Endothelial cell of umbilical vein (primary cell): Measurements from ENCODE around the gene PNPLA7. TPM values are rescaled to one million over a fixed set of nuclear protein-coding genes. Genes with fewer than 3 reads are reported as not detected.
"Not testable (repeated sequence)": the region's sequence is repeated elsewhere in the genome, so short reads cannot be mapped to it uniquely, and the experiment has no call there.

ENCODE experiments used
- BruUV-seq: library from RNA; stranded (reverse); fragments of 400-500 nt; replicated peaks from 2 replicates; lab custom pipeline; 2021; lab: Mats Ljungman, UMichigan
- CTCF ChIA-PET: fragments of 300-600, 350-600 bp; sonication (Branson Sonifier 250); formaldehyde crosslinking; loops from one replicate; lab custom pipeline; 2021; ENCODE audit warnings: antibody characterized with exemption, inconsistent platforms; lab: Charles Lee
- POLR2A ChIA-PET: fragments of 300-600, 350-600 bp; sonication (Branson Sonifier 250); formaldehyde crosslinking; loops from one replicate; lab custom pipeline; 2021; ENCODE audit warnings: antibody characterized with exemption, inconsistent platforms; lab: Charles Lee
- DNase-seq: peaks from one replicate; pipeline ENCODE4 v3.0.0-alpha.2; 2011; ENCODE audit warnings: low read depth, low spot score
- FAIRE-seq: peaks from 2 replicates; lab custom pipeline; 2011; peaks lifted over from hg19 to GRCh38; lab: Jason Lieb, UNC
- H2AFZ ChIP-seq: 2 replicates; pipeline ENCODE4 v1.6.0; 2012; ENCODE audit warnings: low read depth, low read length, control low read depth, inconsistent platforms
- H3K27ac ChIP-seq: 2 replicates; pipeline ENCODE4 v1.5.1; 2011; ENCODE audit warnings: low read depth, mild to moderate bottlenecking, control low read depth, low read length, moderate library complexity; ENCODE audit not compliant: insufficient read depth
- H3K27me3 ChIP-seq, 2 experiments: 2 replicates each; pipeline versions ENCODE4 v1.6.0 to v1.6.1; 2011; ENCODE audit warnings: low read length in 2 of 2, mixed read lengths in 1 of 2; ENCODE audit not compliant: control insufficient read depth in 2 of 2, insufficient read depth in 2 of 2
- H3K36me3 ChIP-seq, 2 experiments: 2 replicates in 1 of 2; 3 replicates in 1 of 2; pipeline ENCODE4 v1.5.1; 2011; ENCODE audit warnings: low read length in 2 of 2, mild to moderate bottlenecking in 1 of 2, moderate library complexity in 1 of 2; ENCODE audit not compliant: control insufficient read depth in 2 of 2, insufficient read depth in 2 of 2; ENCODE audit errors: extremely low read depth in 1 of 2
- H3K4me1 ChIP-seq: 3 replicates; pipeline ENCODE4 v1.5.1; 2011; ENCODE audit warnings: mild to moderate bottlenecking, low read length; ENCODE audit not compliant: control insufficient read depth, insufficient read depth; ENCODE audit errors: extremely low read depth
- H3K4me2 ChIP-seq: 2 replicates; pipeline ENCODE4 v1.6.1; 2011; ENCODE audit warnings: low read length, control low read depth, mixed read lengths; ENCODE audit not compliant: insufficient read depth
- H3K4me3 ChIP-seq, 3 experiments: fragments of 200-600 bp in 1 of 3; sonication (generic), shearing (Covaris generic) in 1 of 3; replicated peaks in 1 of 3; 2 replicates each; pipeline ENCODE4 v1.5.1; 2011 to 2016; ENCODE audit warnings: control low read depth in 3 of 3, low read length in 3 of 3, mild to moderate bottlenecking in 2 of 3, inconsistent platforms in 1 of 3, low read depth in 1 of 3, moderate library complexity in 1 of 3; ENCODE audit not compliant: insufficient read depth in 1 of 3
- H3K79me2 ChIP-seq: 2 replicates; pipeline ENCODE4 v1.6.0; 2012; ENCODE audit warnings: low read length, inconsistent platforms; ENCODE audit not compliant: control insufficient read depth, insufficient read depth
- H3K9ac ChIP-seq: replicated peaks from 2 replicates; pipeline ENCODE3; 2011; ENCODE audit warnings: low read length, control low read depth; ENCODE audit not compliant: insufficient read depth; ENCODE audit errors: extremely low read depth
- H3K9me1 ChIP-seq: replicated peaks from 3 replicates; pipeline ENCODE4 v1.6.0; 2011; ENCODE audit warnings: mild to moderate bottlenecking, low read length; ENCODE audit not compliant: control insufficient read depth, insufficient read depth; ENCODE audit errors: extremely low read depth
- H3K9me3 ChIP-seq: replicated peaks from 2 replicates; pipeline ENCODE4 v1.5.1; 2012; ENCODE audit warnings: low read length, inconsistent platforms; ENCODE audit not compliant: control insufficient read depth, insufficient read depth
- H4K20me1 ChIP-seq: replicated peaks from 2 replicates; pipeline ENCODE3; 2011; ENCODE audit warnings: mild to moderate bottlenecking, low read length; ENCODE audit not compliant: control insufficient read depth, insufficient read depth; ENCODE audit errors: extremely low read depth
- EZH2 ChIP-seq: IDR thresholded peaks from 2 replicates; pipeline ENCODE4 v1.6.1; 2012; ENCODE audit warnings: borderline replicate concordance, low read depth, mild to moderate bottlenecking, moderate library complexity, low read length, inconsistent platforms; ENCODE audit not compliant: severe bottlenecking
- dilution Hi-C: fragments of 300-500 bp; cut with MboI; formaldehyde crosslinking; loops from one replicate; pipeline ENCODE4 v1.15.0; 2019; ENCODE audit warnings: low sequenced_read_pairs; ENCODE audit not compliant: extremely low pct_ligation_motif_present
- intact Hi-C: fragments of 100-400 bp; cut with micrococcal nuclease; formaldehyde crosslinking; loops from one replicate; pipeline ENCODE4 v1.10.0; 2022
- polyA plus RNA-seq, 4 experiments: library from polyadenylated mRNA; depleted of rRNA in 3 of 4; stranded (reverse) in 3 of 4; unstranded in 1 of 4; fragments of >200 nt; gene quantifications; 2 replicates each; pipeline versions ENCODE4 v1.2.1 to v1.2.3, GENCODE V29; 2011 to 2012; ENCODE audit warnings: missing spikeins in 1 of 4
- total RNA-seq: library from RNA; stranded (reverse); gene quantifications from 2 replicates; pipeline ENCODE4 v1.2.3, GENCODE V29; 2021

The PNPLA7 gene
- total and polyA plus RNA-seq, 2 donors (not counting 3 experiments of a cell fraction or from before 2014, with no cell fraction given): 1.0 to 1.9 TPM

- no peaks in the 10 kb centered on the region for H3K4me1 ChIP-seq
- no peaks in the 10 kb centered on the region for H3K9me3 ChIP-seq
- no peak for TF ChIP-seq EZH2
- no peak for DNase-seq
- intact Hi-C loops (no loop called here), dilution Hi-C loops (no loop called here)
- no peak overlapping the region for H3K9ac ChIP-seq
- H3K9me1 ChIP-seq: no peaks in the 10 kb centered on the region
- CTCF ChIA-PET: no interaction called here
- H3K27me3 ChIP-seq: no peaks in the 10 kb centered on the region
- no peak for FAIRE-seq
- peaks cover 11% of the 10 kb centered on the region for H3K79me2 ChIP-seq
- no peaks in the 10 kb centered on the region for H4K20me1 ChIP-seq
- POLR2A ChIA-PET: no interaction called here
- no peak overlapping the region for H3K27ac ChIP-seq
- H3K4me3 ChIP-seq: no peak overlapping the region
- H2AFZ ChIP-seq: no peak overlapping the region
- no TSS peak for BruUV-seq
- no peak overlapping the region for H3K4me2 ChIP-seq
- peaks cover 5 to 25% of the 10 kb centered on the region in 2 experiments for H3K36me3 ChIP-seq
These were observed 19.5 kb upstream of the PNPLA7 start for GRCh38 chr9:137569609-137570203.

- H2AFZ ChIP-seq, H3K4me1 ChIP-seq, BruUV-seq, H3K9me3 ChIP-seq, POLR2A ChIA-PET, DNase-seq, H4K20me1 ChIP-seq, dilution Hi-C loops, intact Hi-C loops, H3K27me3 ChIP-seq, H3K27ac ChIP-seq, H3K9me1 ChIP-seq, H3K4me2 ChIP-seq, H3K4me3 ChIP-seq, FAIRE-seq, H3K9ac ChIP-seq: not testable (repeated sequence)
- CTCF ChIA-PET: interaction anchor here (0.7 kb wide), 1 partner anchor 34 kb away, joined by 3 read pairs; no protein-coding TSS in a partner anchor
- Histone ChIP-seq H3K79me2 (peaks cover 11% of the 10 kb centered on the region), H3K36me3 (peaks cover 3 to 29% of the 10 kb centered on the region in 2 experiments)
These were observed 18.2 kb upstream of the PNPLA7 start for GRCh38 chr9:137568445-137568844.
